SK-N-SH treated with all-trans-retinoic acid at 6 μM for 48 hours (cell line): Measurements from ENCODE around the gene INSR.
A peak's percentile ranks its signal among the peaks of the same experiment; 100 is the strongest.

Experiments used
- ATAC-seq: fragments of 200-7000 bp; cut with Tn5 transposase; 3 replicates; pipeline ENCODE4 v1.9.1; 2020; ENCODE audit warnings: mild to moderate bottlenecking, moderate library complexity
- ARNTL ChIP-seq: fragments of 450-650 bp; formaldehyde crosslinking; IDR thresholded peaks from 2 replicates; pipeline ENCODE4 v1.5.0; 2020; ENCODE audit warnings: low read depth, mild to moderate bottlenecking, moderate library complexity, borderline replicate concordance
- BACH2 ChIP-seq: fragments of 250-450 bp; sonication (Bioruptor Pico); IDR thresholded peaks from 2 replicates; pipeline ENCODE4 v1.9.0; 2021; ENCODE audit warnings: mild to moderate bottlenecking, borderline replicate concordance
- CREB5 ChIP-seq: fragments of 250-450 bp; sonication (Bioruptor Pico); IDR thresholded peaks from 2 replicates; pipeline ENCODE4 v1.5.1; 2020; ENCODE audit warnings: low read depth, mild to moderate bottlenecking, moderate library complexity
- CSDC2 ChIP-seq: fragments of 250-450 bp; sonication (Bioruptor Pico); IDR thresholded peaks from 2 replicates; pipeline ENCODE4 v1.5.0; 2020; ENCODE audit warnings: mild to moderate bottlenecking, moderate library complexity
- CSRNP3 ChIP-seq: fragments of 250-450 bp; sonication (Bioruptor Pico); IDR thresholded peaks from 2 replicates; pipeline ENCODE4 v1.5.1; 2021; ENCODE audit warnings: mild to moderate bottlenecking, moderate library complexity
- ESRRG ChIP-seq: fragments of 250-450 bp; sonication (Bioruptor Pico); IDR thresholded peaks from 2 replicates; pipeline ENCODE4 v1.6.1; 2021; ENCODE audit warnings: mild to moderate bottlenecking
- GLIS3 ChIP-seq: fragments of 250-450 bp; sonication (Bioruptor Pico); IDR thresholded peaks from 2 replicates; pipeline ENCODE4 v1.5.0; 2020; ENCODE audit warnings: mild to moderate bottlenecking, moderate library complexity
- ISL1 ChIP-seq: fragments of 250-450 bp; sonication (Bioruptor Pico); IDR thresholded peaks from 2 replicates; pipeline ENCODE4 v2.1.2; 2022; ENCODE audit warnings: mild to moderate bottlenecking, moderate library complexity
- OSR1 ChIP-seq: fragments of 250-450 bp; sonication (Bioruptor Pico); IDR thresholded peaks from 2 replicates; pipeline ENCODE4 v1.8.0; 2022; ENCODE audit warnings: moderate library complexity, mild to moderate bottlenecking, inconsistent platforms
- PATZ1 ChIP-seq: fragments of 250-450 bp; sonication (Bioruptor Pico); IDR thresholded peaks from 2 replicates; pipeline ENCODE4 v1.8.0; 2020; ENCODE audit warnings: mild to moderate bottlenecking, moderate library complexity, borderline replicate concordance
- PPARA ChIP-seq: fragments of 250-450 bp; sonication (Bioruptor Pico); IDR thresholded peaks from 2 replicates; pipeline ENCODE4 v1.5.0; 2020; ENCODE audit warnings: mild to moderate bottlenecking, borderline replicate concordance
- RARB ChIP-seq: fragments of 250-450 bp; sonication (Bioruptor Pico); IDR thresholded peaks from 2 replicates; pipeline ENCODE4 v1.8.0; 2021; ENCODE audit warnings: mild to moderate bottlenecking, moderate library complexity
- SNAI2 ChIP-seq: fragments of 250-450 bp; sonication (Bioruptor Pico); IDR thresholded peaks from 2 replicates; pipeline ENCODE4 v1.5.0; 2020; ENCODE audit warnings: mild to moderate bottlenecking, moderate library complexity
- TCF4 ChIP-seq: fragments of 250-450 bp; sonication (Bioruptor Pico); IDR thresholded peaks from 2 replicates; pipeline ENCODE4 v1.8.0; 2021; ENCODE audit warnings: mild to moderate bottlenecking, moderate library complexity, borderline replicate concordance
- TOX ChIP-seq: fragments of 250-450 bp; sonication (Bioruptor Pico); IDR thresholded peaks from 2 replicates; pipeline ENCODE4 v1.8.0; 2021; ENCODE audit warnings: mild to moderate bottlenecking, moderate library complexity, borderline replicate concordance
- TSHZ2 ChIP-seq: fragments of 250-450 bp; sonication (Bioruptor Pico); IDR thresholded peaks from 2 replicates; pipeline ENCODE4 v1.5.0; 2020; ENCODE audit warnings: mild to moderate bottlenecking, moderate library complexity
- ZFP30 ChIP-seq: fragments of 450-650 bp; formaldehyde crosslinking; IDR thresholded peaks from 2 replicates; pipeline ENCODE4 v1.5.0; 2022; ENCODE audit warnings: mild to moderate bottlenecking, moderate library complexity
- ZNF70 ChIP-seq: fragments of 450-650 bp; formaldehyde crosslinking; IDR thresholded peaks from 2 replicates; pipeline ENCODE4 v1.5.0; 2020; ENCODE audit warnings: mild to moderate bottlenecking, moderate library complexity
- ZNF8 ChIP-seq: fragments of 450-650 bp; formaldehyde crosslinking; IDR thresholded peaks from 2 replicates; pipeline ENCODE4 v1.5.0; 2020; ENCODE audit warnings: mild to moderate bottlenecking, moderate library complexity

Gene INSR

GRCh38 chr19:7137120-7137519 is 157.1 kb downstream of the INSR start:
- no peak for TF ChIP-seq PPARA (CRISPR knock-in tag)
- TF ChIP-seq ARNTL (CRISPR knock-in tag), result no peak
- no peak for TF ChIP-seq ZNF70 (CRISPR knock-in tag)
- no peak for TF ChIP-seq OSR1 (CRISPR knock-in tag)
- TF ChIP-seq TOX (CRISPR knock-in tag), result no peak
- TF ChIP-seq CREB5 (CRISPR knock-in tag), result no peak
- no peak for TF ChIP-seq ISL1
- no peak for TF ChIP-seq TCF4 (CRISPR knock-in tag)
- no peak for TF ChIP-seq CSDC2
- TF ChIP-seq PATZ1, result no peak
- no peak for TF ChIP-seq ZNF8 (CRISPR knock-in tag)
- TF ChIP-seq TSHZ2, result no peak
- no peak for TF ChIP-seq SNAI2 (CRISPR knock-in tag)
- TF ChIP-seq GLIS3 (CRISPR knock-in tag), result no peak
- TF ChIP-seq ZFP30 (CRISPR knock-in tag), result no peak
- no peak for TF ChIP-seq ESRRG (CRISPR knock-in tag)
- no peak for TF ChIP-seq RARB (CRISPR knock-in tag)
- no peak for ATAC-seq

- ATAC-seq, result no peak
- no peak for TF ChIP-seq ARNTL (CRISPR knock-in tag)
- TF ChIP-seq ZNF70 (CRISPR knock-in tag), result no peak
- TF ChIP-seq GLIS3 (CRISPR knock-in tag), result no peak
- no peak for TF ChIP-seq RARB (CRISPR knock-in tag)
- no peak for TF ChIP-seq CREB5 (CRISPR knock-in tag)
- no peak for TF ChIP-seq OSR1 (CRISPR knock-in tag)
These were observed 162.2 kb downstream of the INSR start for GRCh38 chr19:7132054-7132453.

- TF ChIP-seq ESRRG (CRISPR knock-in tag) (no peak), ZNF70 (CRISPR knock-in tag) (peak; percentile 86)
- TF ChIP-seq, all 23 proteins: peak for 1
- no peak for ATAC-seq
These were observed 164.2 kb downstream of the INSR start for GRCh38 chr19:7130043-7130442.

GRCh38 chr19:7126132-7126531 is 168.1 kb downstream of the INSR start:
- TF ChIP-seq TOX (CRISPR knock-in tag) (no peak), ESRRG (CRISPR knock-in tag) (no peak), TCF4 (CRISPR knock-in tag) (no peak), CSDC2 (no peak), CSRNP3 (CRISPR knock-in tag) (no peak), PATZ1 (no peak), ZNF70 (CRISPR knock-in tag) (no peak), BACH2 (CRISPR knock-in tag) (no peak), OSR1 (CRISPR knock-in tag) (no peak)
- ATAC-seq, result no peak
